H1 (cell line): ENCODE results near the gene FRMPD2. TPM values are rescaled to one million over a fixed set of nuclear protein-coding genes. Genes with fewer than 3 reads are reported as not detected.

Experiments
- CBX5 ChIP-seq: fragments of 300-800, 300-1000 bp; sonication (generic); IDR thresholded peaks from 2 replicates; pipeline ENCODE4 v1.7.1; 2016; ENCODE audit warnings: antibody characterized with exemption, low read length, low read depth
- CBX8 ChIP-seq: fragments of 300-800, 300-1000 bp; sonication (generic); IDR thresholded peaks from 2 replicates; pipeline ENCODE4 v1.7.1; 2016; ENCODE audit warnings: low read depth, low read length, borderline replicate concordance
- CEBPB ChIP-seq: IDR thresholded peaks from 2 replicates; pipeline ENCODE4 v1.6.1; 2012; ENCODE audit warnings: low read depth, low read length
- CHD2 ChIP-seq: IDR thresholded peaks from 2 replicates; pipeline ENCODE4 v1.6.1; 2012; ENCODE audit warnings: low read length, improper control_type of control experiment
- POLR2A ChIP-seq, 2 experiments: IDR thresholded peaks; 1 replicate in 1 of 2; 2 replicates in 1 of 2; pipeline ENCODE4 v1.6.1; 2011; ENCODE audit warnings: low read depth in 2 of 2, low read length in 2 of 2, mild to moderate bottlenecking in 2 of 2; ENCODE audit errors: control extremely low read depth in 1 of 2
- POLR2AphosphoS5 ChIP-seq: IDR thresholded peaks from 2 replicates; pipeline ENCODE4 v1.6.1; 2011; ENCODE audit warnings: low read depth, low read length
- TAF7 ChIP-seq: optimal IDR thresholded peaks from 2 replicates; pipeline ENCODE3; 2011; ENCODE audit warnings: low read depth, mild to moderate bottlenecking, inconsistent platforms, low read length, moderate library complexity, borderline replicate concordance
- TBP ChIP-seq: IDR thresholded peaks from 2 replicates; pipeline ENCODE4 v1.6.1; 2011; ENCODE audit warnings: low read depth, low read length, improper control_type of control experiment
- polyA plus RNA-seq, 7 experiments: library from polyadenylated mRNA; depleted of rRNA in 3 of 7; stranded (reverse) in 5 of 7; unstranded in 2 of 7; fragments of >200 nt in 5 of 7; fragments of 200-250 nt in 2 of 7; gene quantifications; 1 replicate in 5 of 7; 2 replicates in 1 of 7; 4 replicates in 1 of 7; pipeline versions ENCODE4 v1.2.1 to v1.2.3, GENCODE V29; 2011 to 2013; ENCODE audit warnings: missing spikeins in 2 of 7, mixed read lengths in 2 of 7
- total RNA-seq: library from RNA; stranded (reverse); fragmentation: NEBNext Ultra II Directional; extraction: Animal tissue kit (Norgen Biotek cat#: 25700); gene quantifications from 2 replicates; pipeline ENCODE4 v1.2.1, GENCODE V29; 2021

FRMPD2 gene
- total and polyA plus RNA-seq, 2 of the 8 experiments (the other 6 are each of a cell fraction or from before 2014, with no cell fraction given): 0.07 to 0.47 TPM

- no peak for TF ChIP-seq TAF7
- no peak for TF ChIP-seq CEBPB
- TF ChIP-seq TBP: no peak
- TF ChIP-seq POLR2A (IDR thresholded peaks at IDR 0.05; ENCODE audit: control extremely low read depth in 1 of 2, low read depth in 2 of 2, low read length in 2 of 2): no peak
- no peak for TF ChIP-seq POLR2AphosphoS5
- no peak for TF ChIP-seq CBX8
- no peak for TF ChIP-seq CBX5
- no peak for TF ChIP-seq CHD2
Measured at GRCh38 chr10:48290286-48290685, 15.8 kb upstream of the FRMPD2 start (continued).
